GM12891 (cell line): ENCODE data around the gene DIRAS1.
A peak's percentile ranks its signal among the peaks of the same experiment; 100 is the strongest.

Experiments
- DNase-seq: peaks from one replicate; pipeline ENCODE4 v3.0.0; 2011; ENCODE audit warnings: low spot score; ENCODE audit not compliant: insufficient read length
- FAIRE-seq: peaks from 2 replicates; lab custom pipeline; 2011; peaks lifted over from hg19 to GRCh38; lab: Jason Lieb, UNC
- PAX5 ChIP-seq: IDR thresholded peaks from 2 replicates; pipeline ENCODE4 v1.6.1; 2011; ENCODE audit warnings: low read length, moderate library complexity, mild to moderate bottlenecking; ENCODE audit not compliant: insufficient read depth, severe bottlenecking
- POLR2A ChIP-seq: IDR thresholded peaks from 2 replicates; pipeline ENCODE4 v1.6.1; 2011; ENCODE audit warnings: low read depth, low read length, control low read depth
- POLR2AphosphoS5 ChIP-seq: IDR thresholded peaks from 2 replicates; pipeline ENCODE4 v1.6.1; 2011; ENCODE audit warnings: low read depth, low read length, control low read depth
- POU2F2 ChIP-seq: IDR thresholded peaks from 2 replicates; pipeline ENCODE4 v1.6.1; 2011; ENCODE audit warnings: low read depth, mild to moderate bottlenecking, control low read depth, low read length, moderate library complexity
- SPI1 ChIP-seq: IDR thresholded peaks from 2 replicates; pipeline ENCODE4 v1.6.1; 2011; ENCODE audit warnings: low read depth, low read length, control low read depth
- TAF1 ChIP-seq: IDR thresholded peaks from 2 replicates; pipeline ENCODE4 v1.6.1; 2011; ENCODE audit warnings: low read depth, low read length, control low read depth

The DIRAS1 gene

GRCh38 chr19:2763687-2764086 lies 42.5 kb upstream of the DIRAS1 start:
- TF ChIP-seq POLR2A (no peak), POU2F2 (no peak), TAF1 (no peak), PAX5 (no peak), SPI1 (no peak), POLR2AphosphoS5 (no peak)
- FAIRE-seq (no peak), DNase-seq (no peak)

- FAIRE-seq: no peak
- TF ChIP-seq PAX5: no peak
- no peak for TF ChIP-seq POLR2AphosphoS5
- no peak for TF ChIP-seq POU2F2
- no peak for TF ChIP-seq SPI1
- no peak for TF ChIP-seq POLR2A
- TF ChIP-seq TAF1: no peak
- no peak for DNase-seq
Measured at GRCh38 chr19:2762783-2763496, 41.8 kb upstream of the DIRAS1 start.

- no peak for FAIRE-seq
- DNase-seq: no peak
- no peak for TF ChIP-seq POLR2A
- TF ChIP-seq POU2F2: no peak
- no peak for TF ChIP-seq SPI1
- no peak for TF ChIP-seq TAF1
- TF ChIP-seq POLR2AphosphoS5: no peak
- no peak for TF ChIP-seq PAX5
Measured at GRCh38 chr19:2761876-2762782, 41.0 kb upstream of the DIRAS1 start.

GRCh38 chr19:2761309-2761677 lies 40.1 kb upstream of the DIRAS1 start:
- FAIRE-seq (no peak), DNase-seq (no peak)
- TF ChIP-seq POLR2AphosphoS5 (no peak), POU2F2 (no peak), PAX5 (no peak), SPI1 (no peak), TAF1 (no peak), POLR2A (no peak)

GRCh38 chr19:2759965-2760364 lies 38.8 kb upstream of the DIRAS1 start:
- FAIRE-seq: no peak
- TF ChIP-seq POLR2A (no peak), POU2F2 (no peak), TAF1 (no peak), SPI1 (no peak), PAX5 (no peak), POLR2AphosphoS5 (no peak)
- DNase-seq: no peak

- no peak for FAIRE-seq
- DNase-seq: no peak
- TF ChIP-seq TAF1 (no peak), PAX5 (no peak), POU2F2 (no peak), SPI1 (no peak), POLR2A (no peak), POLR2AphosphoS5 (no peak)
Measured at GRCh38 chr19:2759362-2759761, 38.2 kb upstream of the DIRAS1 start.

- TF ChIP-seq SPI1 (no peak), POLR2AphosphoS5 (no peak), TAF1 (no peak), PAX5 (no peak)
- DNase-seq: no peak
- FAIRE-seq: peak; percentile 85
Measured at GRCh38 chr19:2758601-2759313, 37.6 kb upstream of the DIRAS1 start.

- FAIRE-seq: no peak
Measured at GRCh38 chr19:2756921-2757881, 36.0 kb upstream of the DIRAS1 start.

GRCh38 chr19:2756477-2756876 lies 35.3 kb upstream of the DIRAS1 start:
- FAIRE-seq: no peak
- no peak for DNase-seq
- TF ChIP-seq SPI1 (no peak), POLR2A (no peak), PAX5 (no peak), POLR2AphosphoS5 (no peak), TAF1 (no peak), POU2F2 (no peak)

More at GRCh38 chr19:2756921-2757881, 36.0 kb upstream of the DIRAS1 start:
- TF ChIP-seq POLR2A: no peak
- no peak for TF ChIP-seq SPI1
- TF ChIP-seq POU2F2: no peak
- TF ChIP-seq TAF1: no peak
- no peak for TF ChIP-seq PAX5
- no peak for TF ChIP-seq POLR2AphosphoS5
- DNase-seq: no peak
